CD14-positive monocyte (primary cell): ENCODE data around the gene DNMT3L. TPM values are rescaled to one million over a fixed set of nuclear protein-coding genes. Genes with fewer than 3 reads are reported as not detected.
"Not testable (repeated sequence)": the region's sequence is repeated elsewhere in the genome, so short reads cannot be mapped to it uniquely, and the experiment has no call there.

Source experiments
- DNase-seq, 3 donors: peaks; one replicate each; pipeline ENCODE4 v3.0.0-alpha.2; 2011 to 2022
- H2AFZ ChIP-seq: 2 replicates; pipeline ENCODE4 v1.6.0; 2012; ENCODE audit warnings: mild to moderate bottlenecking, low read depth, low read length, inconsistent platforms; ENCODE audit not compliant: insufficient read depth, poor library complexity, severe bottlenecking
- H3K27ac ChIP-seq, 2 donors: 1 replicate in 1 of 2; 2 replicates in 1 of 2; pipeline ENCODE4 v1.5.1; 2012 to 2013; ENCODE audit warnings: low read length in 2 of 2, control low read depth in 1 of 2, inconsistent platforms in 1 of 2, low read depth in 1 of 2, mild to moderate bottlenecking in 1 of 2
- H3K27me3 ChIP-seq, 2 donors: one replicate each; pipeline versions ENCODE4 v1.6.0 to v1.6.1; 2011 to 2013; ENCODE audit warnings: low read length in 2 of 2; ENCODE audit not compliant: control insufficient read depth in 2 of 2, insufficient read depth in 2 of 2
- H3K36me3 ChIP-seq, 2 donors: replicated peaks in 1 of 2; 1 replicate in 1 of 2; 2 replicates in 1 of 2; pipeline versions ENCODE4 v1.5.1 to v1.6.1; 2012 to 2013; ENCODE audit warnings: low read length in 2 of 2, control low read depth in 1 of 2, inconsistent platforms in 1 of 2, mild to moderate bottlenecking in 1 of 2; ENCODE audit not compliant: insufficient read depth in 2 of 2, control insufficient read depth in 1 of 2
- H3K4me1 ChIP-seq, 2 donors: 1 replicate in 1 of 2; 2 replicates in 1 of 2; pipeline versions ENCODE4 v1.5.1 to v1.6.1; 2012 to 2013; ENCODE audit warnings: low read length in 2 of 2, control low read depth in 1 of 2, inconsistent platforms in 1 of 2, mild to moderate bottlenecking in 1 of 2, moderate library complexity in 1 of 2; ENCODE audit not compliant: insufficient read depth in 2 of 2, control insufficient read depth in 1 of 2
- H3K4me2 ChIP-seq: replicated peaks from 2 replicates; pipeline ENCODE3; 2012; ENCODE audit warnings: low read length, moderate library complexity, mild to moderate bottlenecking; ENCODE audit not compliant: poor library complexity, severe bottlenecking; ENCODE audit errors: extremely low read depth
- H3K4me3 ChIP-seq, 3 experiments: fragments of 200-600 bp in 1 of 3; sonication (generic) in 1 of 3; replicated peaks in 1 of 3; 1 replicate in 2 of 3; 2 replicates in 1 of 3; pipeline ENCODE4 v1.5.1; 2011 to 2013; ENCODE audit warnings: low read length in 3 of 3, mild to moderate bottlenecking in 3 of 3, control low read depth in 2 of 3, low read depth in 2 of 3, inconsistent platforms in 1 of 3, moderate library complexity in 1 of 3
- H3K79me2 ChIP-seq: 2 replicates; pipeline ENCODE4 v1.6.0; 2012; ENCODE audit warnings: mild to moderate bottlenecking, control low read depth, inconsistent platforms, low read length, moderate library complexity; ENCODE audit not compliant: insufficient read depth
- H3K9ac ChIP-seq: 2 replicates; pipeline ENCODE4 v1.6.0; 2017; ENCODE audit warnings: low read length, mild to moderate bottlenecking; ENCODE audit not compliant: insufficient read depth, poor library complexity, severe bottlenecking
- H3K9me3 ChIP-seq, 2 donors: replicated peaks in 1 of 2; 1 replicate in 1 of 2; 2 replicates in 1 of 2; pipeline versions ENCODE4 v1.5.1 to v1.6.1; 2012 to 2013; ENCODE audit warnings: low read length in 2 of 2, control low read depth in 1 of 2; ENCODE audit not compliant: control insufficient read depth in 1 of 2, insufficient read depth in 1 of 2
- H4K20me1 ChIP-seq: 2 replicates; pipeline ENCODE4 v1.6.0; 2012; ENCODE audit warnings: mild to moderate bottlenecking, low read length, control low read depth, moderate library complexity; ENCODE audit not compliant: insufficient read depth
- H3K27ac Mint-ChIP-seq, 7 donors: one replicate each; pipeline ENCODE4 v1.8.0; 2020; ENCODE audit warnings: mild to moderate bottlenecking in 7 of 7, mixed read lengths in 7 of 7, moderate library complexity in 6 of 7, inconsistent platforms in 2 of 7
- H3K27me3 Mint-ChIP-seq, 3 donors: one replicate each; pipeline ENCODE4 v1.8.0; 2021 to 2022; ENCODE audit warnings: low read depth in 3 of 3, mild to moderate bottlenecking in 3 of 3, mixed read lengths in 3 of 3, moderate library complexity in 3 of 3, inconsistent platforms in 1 of 3
- H3K36me3 Mint-ChIP-seq, 2 donors: one replicate each; pipeline ENCODE4 v1.8.0; 2020; ENCODE audit warnings: mixed read lengths in 2 of 2, inconsistent platforms in 1 of 2, mild to moderate bottlenecking in 1 of 2
- H3K4me1 Mint-ChIP-seq: one replicate; pipeline ENCODE4 v1.8.0; 2020; ENCODE audit warnings: mild to moderate bottlenecking, mixed read lengths
- H3K4me3 Mint-ChIP-seq, 2 donors: one replicate each; pipeline ENCODE4 v1.8.0; 2020; ENCODE audit warnings: mild to moderate bottlenecking in 2 of 2, mixed read lengths in 2 of 2, moderate library complexity in 1 of 2
- H3K9me3 Mint-ChIP-seq, 7 donors: one replicate each; pipeline ENCODE4 v1.8.0; 2020 to 2022; ENCODE audit warnings: mixed read lengths in 7 of 7, mild to moderate bottlenecking in 6 of 7, moderate library complexity in 6 of 7, inconsistent platforms in 2 of 7
- WGBS: methylation state at CpG from one replicate; pipeline ENCODE4 v1.1.5; 2013; ENCODE audit warnings: missing lambda C conversion rate; ENCODE audit not compliant: insufficient coverage; 5-methylcytosine and 5-hydroxymethylcytosine counted together
- intact Hi-C, 2 donors: fragments of 100-400 bp; cut with micrococcal nuclease; formaldehyde crosslinking; loops; one replicate each; pipeline versions ENCODE4 v1.15.0 to v1.15.1; 2023
- polyA plus RNA-seq, 3 donors: library from polyadenylated mRNA; depleted of rRNA in 1 of 3; unstranded in 2 of 3; stranded (reverse) in 1 of 3; fragments of 300-500 nt in 2 of 3; fragments of >200 nt in 1 of 3; fragmentation: Illumina TruSeq in 2 of 3; gene quantifications; 1 replicate in 2 of 3; 2 replicates in 1 of 3; pipeline ENCODE4 v1.2.3, GENCODE V29; 2012 to 2021
- TF ChIP-seq, protein P1 (sequence below): fragments of 200-600 bp; IDR thresholded peaks from one replicate; pipeline ENCODE4 v1.8.0; 2022; ENCODE audit warnings: antibody characterized with exemption, mild to moderate bottlenecking

The DNMT3L gene
- polyA plus RNA-seq, 3 donors = not detected

DNA sequence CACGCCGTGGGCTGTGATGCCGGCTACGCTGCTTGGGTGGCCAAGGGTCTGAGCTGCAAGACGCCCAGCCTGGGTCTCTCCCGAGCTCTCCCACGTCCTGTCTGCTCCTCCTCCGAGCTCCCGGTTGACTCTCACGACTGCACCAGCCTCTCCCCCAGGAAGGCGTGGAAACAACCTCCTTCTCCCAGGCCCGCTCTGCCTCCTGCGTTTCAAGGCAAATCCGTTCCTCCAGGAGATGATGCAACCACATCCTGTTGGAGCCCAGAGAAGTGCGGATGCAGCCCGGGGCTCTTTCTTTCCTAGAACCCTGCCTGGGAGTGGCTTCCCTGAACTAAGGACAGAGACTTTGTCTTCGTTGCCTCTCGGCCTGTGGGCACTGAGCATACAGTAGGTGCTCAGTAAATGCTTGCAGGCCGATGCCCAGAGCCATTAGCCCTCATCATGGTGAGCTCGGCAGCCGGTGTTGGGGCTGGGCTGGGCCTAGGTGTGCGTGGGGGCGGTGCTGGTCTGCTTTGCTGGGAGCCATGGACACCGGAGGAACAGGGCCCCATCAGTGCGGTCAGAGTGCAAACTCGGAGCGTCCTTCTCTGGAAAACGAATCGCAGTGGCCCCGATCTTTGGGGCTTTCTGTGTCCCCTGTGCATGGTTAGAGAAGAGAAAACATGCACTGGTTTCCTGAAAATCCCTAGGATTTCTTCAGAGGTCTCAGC is 59.0 kb downstream of the DNMT3L start:
- not testable (repeated sequence) for H3K9me3 Mint-ChIP-seq, H3K27ac Mint-ChIP-seq

DNA sequence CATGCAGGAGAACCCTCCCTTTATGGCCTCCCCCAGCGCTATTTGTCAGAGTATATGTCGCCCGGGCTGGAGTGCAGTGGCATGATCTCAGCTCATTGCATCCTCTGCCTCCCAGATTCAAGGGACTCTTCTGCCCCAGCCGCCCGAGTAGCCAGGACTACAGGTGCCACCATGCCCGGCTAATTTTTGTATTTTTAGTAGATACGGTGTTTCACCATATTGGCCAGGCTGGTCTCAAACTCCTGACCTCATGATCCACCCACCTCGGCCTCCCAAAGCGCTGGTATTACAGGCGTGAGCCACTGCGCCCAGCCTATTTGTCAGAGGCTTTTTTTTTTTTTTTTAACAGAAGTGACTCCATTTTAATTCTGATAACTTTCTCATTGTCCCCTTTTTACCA is 61.7 kb downstream of the DNMT3L start:
- H3K27me3 ChIP-seq, H3K4me1 Mint-ChIP-seq, H2AFZ ChIP-seq, H3K27ac ChIP-seq, H3K27ac Mint-ChIP-seq, H4K20me1 ChIP-seq, H3K36me3 Mint-ChIP-seq, H3K27me3 Mint-ChIP-seq, H3K4me3 ChIP-seq, H3K9me3 ChIP-seq, H3K9ac ChIP-seq, DNase-seq, intact Hi-C loops, H3K4me3 Mint-ChIP-seq, H3K36me3 ChIP-seq, H3K79me2 ChIP-seq, H3K4me2 ChIP-seq, H3K9me3 Mint-ChIP-seq: not testable (repeated sequence)
- H3K4me1 ChIP-seq = peaks cover 0 to 10% of the 10 kb centered on the region in 2 donors
- 100% methylated on average over 5 of the region's 11 CpGs for WGBS

More for the DNA sequence above, 59.0 kb downstream of the DNMT3L start:
- H3K4me3 ChIP-seq, H3K36me3 Mint-ChIP-seq, H3K27ac ChIP-seq, H3K79me2 ChIP-seq, intact Hi-C loops, H3K4me3 Mint-ChIP-seq, H3K27me3 ChIP-seq, H3K4me2 ChIP-seq, H3K4me1 Mint-ChIP-seq, H4K20me1 ChIP-seq, H3K9me3 ChIP-seq, DNase-seq, H2AFZ ChIP-seq, H3K4me1 ChIP-seq, H3K36me3 ChIP-seq, H3K9ac ChIP-seq, H3K27me3 Mint-ChIP-seq: not testable (repeated sequence)
- no CpG with 5 or more reads among the region's 30 CpGs for WGBS

DNA sequence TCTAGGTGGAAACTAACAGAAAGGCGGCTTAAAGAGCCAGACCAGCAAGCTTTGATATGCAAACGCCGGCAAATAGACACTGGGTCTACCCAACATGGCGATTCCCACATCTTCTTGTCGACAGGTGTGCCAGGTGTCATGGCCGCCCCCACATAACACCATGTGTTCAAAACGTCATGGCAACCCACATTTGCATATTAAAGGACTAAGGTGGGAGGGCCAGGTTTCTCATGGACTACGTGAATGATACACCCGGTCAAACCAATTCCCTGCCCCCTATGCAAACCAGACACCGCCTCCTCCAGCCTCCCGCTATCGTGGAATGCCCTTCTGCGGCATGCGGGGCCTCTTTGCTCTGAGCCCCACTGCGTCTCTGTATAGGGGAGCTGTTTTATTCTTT is 62.2 kb downstream of the DNMT3L start:
- Histone ChIP-seq H3K4me1 (peaks cover 0 to 10% of the 10 kb centered on the region in 2 donors), H3K9me3 (no peaks in the 10 kb centered on the region), H3K4me2 (no peak overlapping the region), H3K9ac (no peak overlapping the region), H2AFZ (no peak overlapping the region), H4K20me1 (no peaks in the 10 kb centered on the region), H3K36me3 (no peaks in the 10 kb centered on the region), H3K27ac (no peak overlapping the region), H3K4me3 (no peak overlapping the region), H3K27me3 (no peaks in the 10 kb centered on the region), H3K79me2 (no peaks in the 10 kb centered on the region)
- 97% methylated on average over 4 of the region's 15 CpGs for WGBS
- Mint-ChIP-seq H3K27ac (no peak overlapping the region), H3K9me3 (peaks cover 0 to 2% (median 0%) of the 10 kb centered on the region in 7 donors), H3K36me3 (no peaks in the 10 kb centered on the region), H3K4me3 (no peak overlapping the region), H3K27me3 (no peaks in the 10 kb centered on the region), H3K4me1 (no peaks in the 10 kb centered on the region)
- no peak for DNase-seq
- TF ChIP-seq, protein P1, sequence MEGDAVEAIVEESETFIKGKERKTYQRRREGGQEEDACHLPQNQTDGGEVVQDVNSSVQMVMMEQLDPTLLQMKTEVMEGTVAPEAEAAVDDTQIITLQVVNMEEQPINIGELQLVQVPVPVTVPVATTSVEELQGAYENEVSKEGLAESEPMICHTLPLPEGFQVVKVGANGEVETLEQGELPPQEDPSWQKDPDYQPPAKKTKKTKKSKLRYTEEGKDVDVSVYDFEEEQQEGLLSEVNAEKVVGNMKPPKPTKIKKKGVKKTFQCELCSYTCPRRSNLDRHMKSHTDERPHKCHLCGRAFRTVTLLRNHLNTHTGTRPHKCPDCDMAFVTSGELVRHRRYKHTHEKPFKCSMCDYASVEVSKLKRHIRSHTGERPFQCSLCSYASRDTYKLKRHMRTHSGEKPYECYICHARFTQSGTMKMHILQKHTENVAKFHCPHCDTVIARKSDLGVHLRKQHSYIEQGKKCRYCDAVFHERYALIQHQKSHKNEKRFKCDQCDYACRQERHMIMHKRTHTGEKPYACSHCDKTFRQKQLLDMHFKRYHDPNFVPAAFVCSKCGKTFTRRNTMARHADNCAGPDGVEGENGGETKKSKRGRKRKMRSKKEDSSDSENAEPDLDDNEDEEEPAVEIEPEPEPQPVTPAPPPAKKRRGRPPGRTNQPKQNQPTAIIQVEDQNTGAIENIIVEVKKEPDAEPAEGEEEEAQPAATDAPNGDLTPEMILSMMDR = no peak
- intact Hi-C loops = no loop called here

GRCh38 chr21:44197156-44197516 is 64.6 kb downstream of the DNMT3L start:
- H3K4me3 Mint-ChIP-seq, H3K4me1 Mint-ChIP-seq, DNase-seq, H3K27ac ChIP-seq, H3K9ac ChIP-seq, H3K9me3 Mint-ChIP-seq, H3K27me3 Mint-ChIP-seq, H2AFZ ChIP-seq, H3K9me3 ChIP-seq, H3K36me3 ChIP-seq, H3K4me2 ChIP-seq, H3K4me3 ChIP-seq, intact Hi-C loops, H3K27ac Mint-ChIP-seq, H3K36me3 Mint-ChIP-seq, H4K20me1 ChIP-seq, H3K79me2 ChIP-seq, H3K27me3 ChIP-seq: not testable (repeated sequence)
- peaks cover 0 to 10% of the 10 kb centered on the region in 2 donors for H3K4me1 ChIP-seq
- no CpG with 5 or more reads among the region's 21 CpGs for WGBS
